HG03442 (cell line): ENCODE results near the gene AFM.

Experiments
- ATAC-seq: cut with Tn5 transposase; IDR thresholded peaks from one replicate; pipeline ENCODE4 v1.9.1; 2021; ENCODE audit warnings: mild to moderate bottlenecking, moderate library complexity; ENCODE audit not compliant: unreplicated experiment

AFM gene

GRCh38 chr4:73450398-73451004 is 31.0 kb upstream of the AFM start:
- no peak for ATAC-seq

GRCh38 chr4:73451404-73451803 is 30.1 kb upstream of the AFM start:
- ATAC-seq, result no peak

GRCh38 chr4:73451981-73452747 is 29.4 kb upstream of the AFM start:
- no peak for ATAC-seq

GRCh38 chr4:73452953-73453700 is 28.4 kb upstream of the AFM start:
- no peak for ATAC-seq

- no peak for ATAC-seq
Measured at GRCh38 chr4:73453701-73454005, 27.9 kb upstream of the AFM start.

- no peak for ATAC-seq
Measured at GRCh38 chr4:73454920-73455319, 26.6 kb upstream of the AFM start.

GRCh38 chr4:73456177-73457022 is 25.1 kb upstream of the AFM start:
- no peak for ATAC-seq

GRCh38 chr4:73458184-73459047 is 23.1 kb upstream of the AFM start:
- no peak for ATAC-seq

GRCh38 chr4:73459048-73459421 is 22.5 kb upstream of the AFM start:
- no peak for ATAC-seq

- no peak for ATAC-seq
Measured at GRCh38 chr4:73460913-73461522, 20.5 kb upstream of the AFM start.

GRCh38 chr4:73468170-73468569 is 13.4 kb upstream of the AFM start:
- no peak for ATAC-seq

GRCh38 chr4:73470728-73471127 is 10.8 kb upstream of the AFM start:
- ATAC-seq, result no peak

GRCh38 chr4:73477176-73477575 is 4.4 kb upstream of the AFM start:
- ATAC-seq, result no peak

- no peak for ATAC-seq
Measured at GRCh38 chr4:73479323-73479722, 2.2 kb upstream of the AFM start.

GRCh38 chr4:73485085-73485484 is 3.5 kb downstream of the AFM start:
- ATAC-seq, result no peak

- ATAC-seq, result no peak
Measured at GRCh38 chr4:73485596-73485995, 4.1 kb downstream of the AFM start.

- no peak for ATAC-seq
Measured at GRCh38 chr4:73486497-73486896, 5.0 kb downstream of the AFM start.

GRCh38 chr4:73487233-73487632 is 5.7 kb downstream of the AFM start:
- ATAC-seq, result no peak

GRCh38 chr4:73499996-73500765 is 18.6 kb downstream of the AFM start:
- ATAC-seq, result no peak
